Right lobe of liver (tissue), 6 donors: Measurements from ENCODE around the gene XRN2. TPM values are rescaled to one million over a fixed set of nuclear protein-coding genes. Genes with fewer than 3 reads are reported as not detected.

Source experiments
- ATAC-seq, 4 donors: fragments of 200-7000 bp; cut with Tn5 transposase; one replicate each; pipeline ENCODE4 v1.9.1; 2020; ENCODE audit warnings: mild to moderate bottlenecking in 4 of 4, moderate library complexity in 4 of 4
- DNase-seq, 3 donors: peaks; one replicate each; pipeline ENCODE4 v3.0.0-alpha.2; 2020
- H3K27ac ChIP-seq, 3 donors: fragments of 200-600 bp; one replicate each; pipeline ENCODE4 v1.8.0; 2022
- H3K27me3 ChIP-seq, 2 donors: fragments of 200-600 bp; one replicate each; pipeline ENCODE4 v1.8.0; 2022
- H3K36me3 ChIP-seq, 4 donors: fragments of 200-600 bp; sonication (generic) in 1 of 4; one replicate each; pipeline versions ENCODE4 v1.5.1 to v1.8.0; 2017 to 2022; ENCODE audit warnings: control low read depth in 1 of 4
- H3K4me1 ChIP-seq, 4 donors: fragments of 200-600 bp; sonication (generic) in 1 of 4; one replicate each; pipeline versions ENCODE4 v1.5.1 to v1.8.0; 2017 to 2022; ENCODE audit warnings: control low read depth in 1 of 4
- H3K4me3 ChIP-seq, 3 donors: fragments of 200-600 bp; one replicate each; pipeline ENCODE4 v1.8.0; 2022
- H3K9me3 ChIP-seq, 4 donors: fragments of 200-600 bp; sonication (generic) in 1 of 4; one replicate each; pipeline versions ENCODE4 v1.5.1 to v1.8.0; 2017 to 2022; ENCODE audit warnings: control low read depth in 1 of 4
- CTCF ChIP-seq, 4 donors: fragments of 200-600 bp in 3 of 4; fragments of 450-650 bp in 1 of 4; IDR thresholded peaks; one replicate each; pipeline versions ENCODE4 v1.5.1 to v1.8.0; 2016 to 2022; ENCODE audit warnings: antibody characterized with exemption in 4 of 4, mild to moderate bottlenecking in 2 of 4
- POLR2A ChIP-seq: fragments of 450-650 bp; IDR thresholded peaks from one replicate; pipeline ENCODE4 v1.6.1; 2017; ENCODE audit warnings: antibody characterized with exemption, mild to moderate bottlenecking
- WGBS: methylation state at CpG from one replicate; pipeline ENCODE4 v1.1.6; 2018; ENCODE audit warnings: low coverage, low lambda C conversion rate; ENCODE audit not compliant: insufficient coverage; ENCODE audit errors: missing lambda C conversion rate; 5-methylcytosine and 5-hydroxymethylcytosine counted together
- intact Hi-C, 2 donors: fragments of 100-400 bp; cut with DNase I; formaldehyde crosslinking; loops; one replicate each; pipeline versions ENCODE4 v1.11.2 to v1.14.1; 2022
- total RNA-seq, 6 experiments: library from RNA; depleted of rRNA in 2 of 6; stranded (reverse); fragments of >200 nt in 2 of 6; fragmentation: NEBNext Ultra II Directional in 3 of 6; extraction: Animal tissue kit (Norgen Biotek cat#: 25700) in 3 of 6; gene quantifications; one replicate each; pipeline versions ENCODE4 v1.1.0 to v1.2.4, GENCODE V29; 2016 to 2023
- donor health status: DM: no; HTN: yes; CAD: no.
- donor health status: DM: no; HTN: no; CAD: no.
- donor health status: DM: no; HTN: no; CAD: no.
- donor health status: DM: no; HTN: yes; CAD: no.
- donor health status: DM: no; HTN: yes; CAD: no.

Gene XRN2
- total RNA-seq, 6 experiments from 2014 or later, result 18.2 to 39.5 (median 26.7) TPM

- Histone ChIP-seq H3K4me3 (no peak overlapping the region), H3K36me3 (no peaks in the 10 kb centered on the region), H3K4me1 (no peaks in the 10 kb centered on the region), H3K27me3 (no peaks in the 10 kb centered on the region), H3K9me3 (no peaks in the 10 kb centered on the region), H3K27ac (no peak overlapping the region)
- TF ChIP-seq POLR2A, result no peak
- TF ChIP-seq CTCF (IDR thresholded peaks at IDR 0.05), result no peak
- WGBS, result 66% methylated on average over 12 of the region's 14 CpGs
- ATAC-seq (no peak), DNase-seq (no peak)
- intact Hi-C loops, result no loop called here
These were observed 14.4 kb upstream of the XRN2 start for GRCh38 chr20:21288587-21289370.

- Histone ChIP-seq H3K9me3 (no peaks in the 10 kb centered on the region), H3K4me3 (no peak overlapping the region), H3K27ac (no peak overlapping the region), H3K27me3 (no peaks in the 10 kb centered on the region), H3K4me1 (no peaks in the 10 kb centered on the region), H3K36me3 (no peaks in the 10 kb centered on the region)
- intact Hi-C loops, result no loop called here
- 8% methylated on average over 2 of the region's 2 CpGs for WGBS
- DNase-seq (no peak), ATAC-seq (no peak)
- TF ChIP-seq POLR2A (no peak), CTCF (IDR thresholded peaks at IDR 0.05) (no peak)
These were observed 13.5 kb upstream of the XRN2 start for GRCh38 chr20:21289651-21290050.

- Histone ChIP-seq H3K36me3 (no peaks in the 10 kb centered on the region), H3K4me3 (no peak overlapping the region), H3K4me1 (no peaks in the 10 kb centered on the region), H3K27ac (no peak overlapping the region), H3K27me3 (no peaks in the 10 kb centered on the region), H3K9me3 (no peaks in the 10 kb centered on the region)
- TF ChIP-seq CTCF (IDR thresholded peaks at IDR 0.05), result no peak
- no peak for TF ChIP-seq POLR2A
- DNase-seq (no peak), ATAC-seq (no peak)
- WGBS, result 73% methylated on average over 2 of the region's 2 CpGs
- intact Hi-C loops, result no loop called here
These were observed 12.1 kb upstream of the XRN2 start for GRCh38 chr20:21291026-21291425.

- no peaks in the 10 kb centered on the region for H3K27me3 ChIP-seq
- H3K4me1 ChIP-seq, result no peaks in the 10 kb centered on the region
- H3K36me3 ChIP-seq, result no peaks in the 10 kb centered on the region
- no peak overlapping the region for H3K4me3 ChIP-seq
- H3K9me3 ChIP-seq, result no peaks in the 10 kb centered on the region
- intact Hi-C loops, result no loop called here
- H3K27ac ChIP-seq, result no peak overlapping the region
- 30% methylated on average over 5 of the region's 5 CpGs for WGBS
- no peak for ATAC-seq
- DNase-seq, result no peak
- no peak for TF ChIP-seq POLR2A
- no peak for TF ChIP-seq CTCF (IDR thresholded peaks at IDR 0.05)
These were observed 8.4 kb upstream of the XRN2 start for GRCh38 chr20:21294755-21295154.
